HL-60 (cell line): Measurements from ENCODE around the gene FLYWCH1.

Experiments used
- CTCF ChIP-seq: IDR thresholded peaks from one replicate; pipeline ENCODE4 v1.5.1; 2011; ENCODE audit warnings: low read length, control low read depth, inconsistent platforms; ENCODE audit not compliant: insufficient read depth
- GABPA ChIP-seq: IDR thresholded peaks from 2 replicates; pipeline ENCODE4 v1.6.1; 2012; ENCODE audit warnings: low read depth
- POLR2AphosphoS5 ChIP-seq: IDR thresholded peaks from 2 replicates; pipeline ENCODE4 v1.6.1; 2012; ENCODE audit warnings: low read depth

DNA sequence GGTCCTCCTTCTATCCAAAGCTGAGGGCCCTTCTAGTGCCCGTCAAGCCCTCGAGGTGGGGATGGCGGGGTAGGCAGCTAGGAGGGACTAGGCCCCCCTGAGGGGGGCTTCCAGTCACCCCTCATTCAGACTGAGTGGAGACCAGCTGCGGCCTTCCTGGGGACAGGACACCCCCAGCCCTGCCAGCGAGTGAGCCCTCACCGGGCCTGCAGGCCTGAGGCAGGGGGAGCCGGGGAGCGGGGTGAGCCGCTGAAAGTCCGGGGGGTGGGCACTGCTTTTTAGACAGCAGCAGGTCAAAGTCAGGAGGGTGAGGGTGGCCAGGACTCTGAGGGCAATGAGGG, 43.7 kb downstream of the FLYWCH1 start:
- TF ChIP-seq CTCF (no peak), GABPA (no peak), POLR2AphosphoS5 (no peak)
